Left lung (tissue), 10 donors: ENCODE measurements around the gene ZNF512B. TPM values are rescaled to one million over a fixed set of nuclear protein-coding genes. Genes with fewer than 3 reads are reported as not detected.

Experiments used
- ATAC-seq: fragments of 200-7000 bp; cut with Tn5 transposase; one replicate; pipeline ENCODE4 v1.9.1; 2020; ENCODE audit warnings: moderate library complexity
- DNase-seq, 4 donors: peaks; one replicate each; pipeline ENCODE4 v3.0.0-alpha.2; 2013 to 2020
- H3K27ac ChIP-seq, 2 donors: fragments of 200-600 bp; sonication (generic) in 1 of 2; one replicate each; pipeline versions ENCODE4 v1.5.0 to v1.8.0; 2020 to 2021
- H3K27me3 ChIP-seq, 2 donors: fragments of 200-600 bp; sonication (generic) in 1 of 2; one replicate each; pipeline versions ENCODE4 v1.5.0 to v1.8.0; 2020 to 2021
- H3K36me3 ChIP-seq, 2 donors: fragments of 200-600 bp; sonication (generic) in 1 of 2; one replicate each; pipeline versions ENCODE4 v1.5.0 to v1.8.0; 2020 to 2021
- H3K4me1 ChIP-seq, 2 donors: fragments of 200-600 bp; one replicate each; pipeline ENCODE4 v1.8.0; 2021
- H3K4me3 ChIP-seq, 2 donors: fragments of 200-600 bp; sonication (generic) in 1 of 2; one replicate each; pipeline versions ENCODE4 v1.5.0 to v1.8.0; 2020 to 2021; ENCODE audit warnings: mild to moderate bottlenecking in 1 of 2
- H3K9me3 ChIP-seq, 2 donors: fragments of 200-600 bp; sonication (generic) in 1 of 2; one replicate each; pipeline versions ENCODE4 v1.5.0 to v1.8.0; 2020 to 2021
- CTCF ChIP-seq, 2 donors: fragments of 200-600 bp; sonication (generic) in 1 of 2; IDR thresholded peaks; one replicate each; pipeline versions ENCODE4 v1.5.0 to v1.8.0; 2021; ENCODE audit warnings: antibody characterized with exemption in 2 of 2
- intact Hi-C, 2 donors: fragments of 100-400 bp; cut with DNase I; formaldehyde crosslinking; loops; one replicate each; pipeline versions ENCODE4 v1.11.2 to v1.14.2; 2022
- polyA plus RNA-seq, 6 donors: library from polyadenylated mRNA; unstranded; fragments of 120-200 nt; gene quantifications; one replicate each; pipeline ENCODE4 v1.2.1, GENCODE V29; 2013; ENCODE audit not compliant: insufficient read length in 6 of 6
- total RNA-seq, 2 donors: library from RNA; stranded (reverse); fragmentation: NEBNext Ultra II Directional; extraction: Animal tissue kit (Norgen Biotek cat#: 25700); gene quantifications; one replicate each; pipeline ENCODE4 v1.2.1, GENCODE V29; 2021
- donor health status: DM: no; HTN: yes; CAD: no.
- donor health status: DM: no; HTN: no; CAD: no.

ZNF512B gene
- total and polyA plus RNA-seq, 8 donors, result 16.4 to 38.3 (median 26.6) TPM

- no peak for TF ChIP-seq CTCF (IDR thresholded peaks at IDR 0.05)
- Histone ChIP-seq H3K27me3 (no peaks in the 10 kb centered on the region), H3K9me3 (no peaks in the 10 kb centered on the region), H3K36me3 (peaks cover 6 to 84% of the 10 kb centered on the region in 2 donors), H3K27ac (no peak overlapping the region), H3K4me3 (no peak overlapping the region), H3K4me1 (peaks cover 0 to 9% of the 10 kb centered on the region in 2 donors)
- DNase-seq (no peak), ATAC-seq (no peak)
- intact Hi-C loops, result no loop called here
Observed at GRCh38 chr20:64010711-64011237, 41.0 kb upstream of the ZNF512B start.

- H3K36me3 ChIP-seq, result peaks cover 6 to 84% of the 10 kb centered on the region in 2 donors
Observed at GRCh38 chr20:64009811-64010387, 40.2 kb upstream of the ZNF512B start.

GRCh38 chr20:64006902-64007301, 37.2 kb upstream of the ZNF512B start:
- intact Hi-C loops, result no loop called here
- no peak overlapping the region for H3K4me3 ChIP-seq
- H3K27ac ChIP-seq, result no peak overlapping the region
- DNase-seq, result no peak
- H3K9me3 ChIP-seq, result no peaks in the 10 kb centered on the region
- no peak for ATAC-seq
- peaks cover 0 to 9% of the 10 kb centered on the region in 2 donors for H3K4me1 ChIP-seq
- TF ChIP-seq CTCF (IDR thresholded peaks at IDR 0.05), result no peak
- H3K27me3 ChIP-seq, result no peaks in the 10 kb centered on the region
- H3K36me3 ChIP-seq, result peaks cover 6 to 92% of the 10 kb centered on the region in 2 donors

More at GRCh38 chr20:64009811-64010387, 40.2 kb upstream of the ZNF512B start:
- intact Hi-C loops, result no loop called here
- peaks cover 0 to 9% of the 10 kb centered on the region in 2 donors for H3K4me1 ChIP-seq
- H3K4me3 ChIP-seq, result no peak overlapping the region
- H3K9me3 ChIP-seq, result no peaks in the 10 kb centered on the region
- no peak overlapping the region for H3K27ac ChIP-seq
- TF ChIP-seq CTCF (IDR thresholded peaks at IDR 0.05), result no peak
- no peaks in the 10 kb centered on the region for H3K27me3 ChIP-seq
- ATAC-seq (no peak), DNase-seq (no peak)

GRCh38 chr20:64006490-64006889, 36.8 kb upstream of the ZNF512B start:
- H3K4me1 ChIP-seq, result peaks cover 0 to 9% of the 10 kb centered on the region in 2 donors
- ATAC-seq (no peak), DNase-seq (no peak)
- H3K4me3 ChIP-seq, result no peak overlapping the region
- H3K9me3 ChIP-seq, result no peaks in the 10 kb centered on the region
- H3K27me3 ChIP-seq, result no peaks in the 10 kb centered on the region
- peaks cover 6 to 94% of the 10 kb centered on the region in 2 donors for H3K36me3 ChIP-seq
- H3K27ac ChIP-seq, result no peak overlapping the region
- intact Hi-C loops, result no loop called here
- TF ChIP-seq CTCF (IDR thresholded peaks at IDR 0.05), result no peak

GRCh38 chr20:64005394-64005793, 35.7 kb upstream of the ZNF512B start:
- Histone ChIP-seq H3K4me1 (peaks cover 0 to 9% of the 10 kb centered on the region in 2 donors), H3K9me3 (no peaks in the 10 kb centered on the region), H3K27me3 (no peaks in the 10 kb centered on the region), H3K36me3 (peaks cover 1 to 94% of the 10 kb centered on the region in 2 donors), H3K27ac (no peak overlapping the region), H3K4me3 (no peak overlapping the region)
- ATAC-seq, result no peak
- intact Hi-C loops, result no loop called here
- DNase-seq, result no peak
- TF ChIP-seq CTCF (IDR thresholded peaks at IDR 0.05), result no peak
